Cortex of kidney (tissue), 1 donor: ENCODE measurements around the gene HGS.

ENCODE experiments used
- DNase-seq: peaks from one replicate; lab custom pipeline; 2025; lab: John Stamatoyannopoulos, UW

HGS gene

GRCh38 chr17:81741594-81742452 is 58.0 kb downstream of the HGS start:
- DNase-seq = no peak
